GM19452 (cell line): ENCODE results near the gene CCL22.
"Not testable (repeated sequence)": the region's sequence is repeated elsewhere in the genome, so short reads cannot be mapped to it uniquely, and the experiment has no call there.

Source experiments
- ATAC-seq: cut with Tn5 transposase; IDR thresholded peaks from one replicate; pipeline ENCODE4 v1.9.1; 2021; ENCODE audit not compliant: unreplicated experiment

CCL22 gene

DNA sequence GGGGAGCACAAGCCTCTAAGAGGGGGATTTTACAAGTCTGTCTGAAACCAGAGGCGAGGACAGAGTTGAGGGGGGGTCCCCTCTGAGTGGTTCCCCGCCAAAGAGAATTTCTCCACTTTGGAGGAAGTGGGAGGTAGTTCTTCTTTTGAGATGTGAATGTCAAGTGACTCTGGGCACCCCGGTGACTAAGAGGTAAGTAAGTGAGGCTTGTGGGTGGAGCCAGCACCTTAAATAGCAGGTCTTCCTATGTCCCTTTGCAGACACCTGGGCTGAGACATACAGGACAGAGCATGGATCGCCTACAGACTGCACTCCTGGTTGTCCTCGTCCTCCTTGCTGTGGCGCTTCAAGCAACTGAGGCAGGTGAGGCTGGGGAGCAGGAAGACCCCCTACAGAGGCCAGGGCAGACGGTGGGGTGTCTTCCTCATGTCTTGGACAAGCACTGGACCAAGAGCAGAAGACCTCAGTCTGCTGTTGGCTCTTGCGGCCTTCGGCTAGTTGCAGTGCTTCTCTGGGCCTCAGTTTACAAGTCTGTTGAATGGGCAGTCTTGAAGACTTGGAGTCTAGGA is at the start of gene CCL22:
Gene CCL22 (plus strand): TSS at position 257 of the 569 bp plus-strand sequence. CDS start 34 bp downstream, at position 291.
- no peak for ATAC-seq

DNA sequence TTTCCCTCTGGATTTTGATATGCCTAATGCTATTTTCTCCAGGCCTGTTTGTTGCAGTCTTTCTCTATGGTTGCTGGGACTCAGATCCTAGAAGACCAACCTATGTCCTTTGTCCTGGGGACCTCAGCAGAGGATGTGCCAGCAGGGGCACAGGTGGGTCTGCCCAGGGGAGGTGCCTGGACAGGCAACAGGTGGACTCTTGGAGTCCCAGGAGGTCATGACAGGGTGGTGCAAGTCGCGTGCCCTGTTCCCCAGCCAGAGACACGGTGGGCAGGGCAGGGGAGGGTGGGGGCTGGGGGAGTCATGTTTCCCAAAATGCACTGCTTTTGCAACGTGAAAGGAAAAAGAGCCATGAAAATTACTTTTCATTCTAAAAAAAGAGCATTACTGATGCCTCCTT is 47.8 kb upstream of the CCL22 start:
- no peak for ATAC-seq

GRCh38 chr16:57313509-57313908 is 45.1 kb upstream of the CCL22 start:
- no peak for ATAC-seq

DNA sequence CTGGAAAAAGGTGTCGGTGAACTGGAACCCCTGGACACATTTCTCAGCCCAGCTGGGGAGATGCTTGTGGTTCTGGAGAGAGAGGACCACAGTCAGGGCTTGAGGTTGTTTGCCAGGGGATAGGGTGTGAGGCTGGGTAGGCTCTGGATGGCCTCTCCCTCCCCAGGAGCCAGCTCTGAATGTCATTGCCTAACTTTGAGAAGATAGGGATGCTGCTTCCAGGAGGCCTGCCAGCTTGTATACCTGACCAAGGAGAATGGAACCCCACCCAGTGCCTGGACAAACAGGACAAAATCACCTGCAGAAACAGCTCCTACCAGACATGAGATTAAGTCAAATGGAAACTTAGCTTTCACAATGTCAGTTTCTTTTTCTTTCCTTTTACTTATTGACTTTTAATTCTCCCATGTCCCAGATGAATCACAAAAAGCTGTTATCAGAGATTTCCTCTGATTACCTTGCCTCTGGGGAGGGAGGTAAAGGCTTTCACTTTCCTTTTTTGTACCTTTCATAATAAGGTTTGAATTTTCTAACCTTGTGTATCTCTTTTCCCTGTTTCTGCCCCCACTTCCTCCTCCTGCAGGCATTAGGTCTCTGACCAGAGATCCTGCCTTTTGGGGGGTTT is 44.3 kb upstream of the CCL22 start:
- ATAC-seq = no peak

GRCh38 chr16:57315416-57315815 is 43.2 kb upstream of the CCL22 start:
- no peak for ATAC-seq

DNA sequence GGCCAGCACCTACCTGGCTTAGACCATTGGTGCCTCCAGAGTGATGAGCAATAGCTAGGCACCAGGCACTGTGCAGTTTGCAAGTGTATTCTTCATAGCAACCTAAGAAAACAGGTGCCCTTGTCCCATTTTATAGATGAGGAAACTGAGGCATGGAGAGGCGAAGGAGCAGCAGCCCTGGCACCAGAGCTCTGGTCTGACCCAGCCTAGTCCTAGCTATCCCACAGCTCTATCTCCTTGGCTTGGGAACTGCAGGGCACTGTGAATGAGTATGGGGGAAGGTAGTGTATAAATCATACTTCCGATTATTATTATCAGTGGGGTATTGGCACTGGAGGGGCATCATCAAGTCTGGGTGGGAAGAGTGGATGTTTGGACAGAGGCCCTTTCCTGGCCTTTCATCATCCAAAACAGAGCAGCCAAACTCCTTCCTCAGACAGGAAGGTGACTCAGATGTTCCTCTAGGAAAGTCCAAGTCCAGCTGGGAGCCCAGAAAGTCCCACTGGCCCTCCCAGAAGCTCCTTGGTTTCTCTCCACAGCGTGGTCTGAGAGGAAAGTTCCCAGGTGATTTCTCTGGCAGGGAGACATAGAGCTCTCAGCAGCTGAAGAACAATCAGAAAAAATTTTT is 42.1 kb upstream of the CCL22 start:
- no peak for ATAC-seq

GRCh38 chr16:57318240-57318970 is 40.2 kb upstream of the CCL22 start:
- ATAC-seq = no peak

GRCh38 chr16:57319646-57320045 is 38.9 kb upstream of the CCL22 start:
- ATAC-seq = no peak

- ATAC-seq = no peak
Measured at GRCh38 chr16:57324749-57325148, 33.8 kb upstream of the CCL22 start.

DNA sequence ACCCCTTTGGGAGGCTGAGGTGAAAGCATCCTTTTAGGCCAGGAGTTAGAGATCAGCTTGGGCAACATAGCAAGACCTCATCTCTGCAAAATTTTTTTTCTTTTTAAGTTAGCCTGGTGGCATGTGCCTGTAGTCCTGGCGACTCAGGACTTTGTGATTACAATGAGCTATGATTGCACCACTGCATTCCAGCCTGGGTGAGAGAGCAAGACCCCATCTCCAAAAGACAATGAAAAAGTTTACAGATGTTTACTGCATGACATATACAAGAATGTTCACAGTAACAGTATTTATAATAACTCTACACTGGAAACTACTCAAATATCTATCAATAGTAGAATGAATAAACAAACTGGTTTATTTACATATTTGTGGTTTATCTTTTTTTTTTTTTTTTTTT is 33.1 kb upstream of the CCL22 start:
- ATAC-seq = no peak

GRCh38 chr16:57329718-57330327 is 28.8 kb upstream of the CCL22 start:
- ATAC-seq = no peak

DNA sequence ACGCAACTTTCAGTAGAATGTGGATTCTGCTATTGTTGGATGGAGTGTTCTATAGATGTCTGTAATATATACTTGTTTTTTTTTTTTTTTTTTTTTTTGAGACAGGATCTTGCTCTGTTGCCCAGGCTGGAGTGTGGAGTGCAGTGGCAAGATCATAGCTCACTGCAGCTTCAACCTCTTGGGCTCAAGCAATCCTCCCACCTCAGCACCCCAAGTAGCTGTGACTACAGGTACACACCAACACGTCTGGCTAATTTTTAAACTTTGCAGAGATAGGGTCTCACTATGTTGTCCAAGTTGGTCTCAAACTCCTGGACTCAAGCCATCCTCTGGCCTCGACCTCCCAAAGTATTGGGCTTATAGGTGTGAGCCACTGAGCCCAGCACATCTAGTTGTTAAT is 27.2 kb upstream of the CCL22 start:
- no peak for ATAC-seq

DNA sequence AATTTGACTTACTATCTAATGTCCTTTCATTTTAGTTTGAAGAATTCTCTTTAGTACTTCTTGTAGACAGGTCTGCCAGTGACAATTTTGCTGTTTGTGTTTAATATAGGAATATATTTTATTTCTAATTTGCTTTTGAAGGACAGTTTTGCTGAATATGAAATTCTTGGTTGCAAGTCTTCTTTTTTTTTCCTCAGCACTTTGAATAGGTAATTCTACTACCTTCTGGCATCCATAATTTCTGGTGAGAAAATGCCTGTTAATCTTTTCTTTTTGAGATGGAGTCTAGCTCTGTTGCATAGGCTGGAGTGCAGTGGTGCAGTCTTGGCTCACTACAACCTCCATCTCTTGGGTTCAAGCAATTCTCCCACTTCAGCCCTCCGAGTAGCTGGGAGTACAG is 25.2 kb upstream of the CCL22 start:
- no peak for ATAC-seq

- no peak for ATAC-seq
Measured at GRCh38 chr16:57335366-57335765, 23.2 kb upstream of the CCL22 start.

DNA sequence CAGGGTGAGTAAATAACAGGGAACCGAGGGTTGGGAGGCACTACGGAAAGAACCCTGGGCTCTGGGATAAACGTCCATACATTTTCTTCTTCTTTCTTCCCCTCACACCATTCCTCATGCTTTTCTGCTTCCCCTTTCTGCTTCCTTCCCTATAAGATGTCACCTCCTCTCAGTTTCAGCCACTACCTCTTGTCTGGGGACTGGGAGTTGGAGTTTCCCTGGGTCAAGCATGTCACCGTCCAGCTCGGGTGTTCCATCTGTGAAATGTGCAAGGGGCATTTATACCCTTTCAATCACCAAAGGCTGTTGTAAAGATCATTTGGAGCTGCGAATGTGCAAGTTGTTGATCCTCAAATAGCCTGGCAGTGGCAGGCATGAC is 17.5 kb upstream of the CCL22 start:
- ATAC-seq = no peak

DNA sequence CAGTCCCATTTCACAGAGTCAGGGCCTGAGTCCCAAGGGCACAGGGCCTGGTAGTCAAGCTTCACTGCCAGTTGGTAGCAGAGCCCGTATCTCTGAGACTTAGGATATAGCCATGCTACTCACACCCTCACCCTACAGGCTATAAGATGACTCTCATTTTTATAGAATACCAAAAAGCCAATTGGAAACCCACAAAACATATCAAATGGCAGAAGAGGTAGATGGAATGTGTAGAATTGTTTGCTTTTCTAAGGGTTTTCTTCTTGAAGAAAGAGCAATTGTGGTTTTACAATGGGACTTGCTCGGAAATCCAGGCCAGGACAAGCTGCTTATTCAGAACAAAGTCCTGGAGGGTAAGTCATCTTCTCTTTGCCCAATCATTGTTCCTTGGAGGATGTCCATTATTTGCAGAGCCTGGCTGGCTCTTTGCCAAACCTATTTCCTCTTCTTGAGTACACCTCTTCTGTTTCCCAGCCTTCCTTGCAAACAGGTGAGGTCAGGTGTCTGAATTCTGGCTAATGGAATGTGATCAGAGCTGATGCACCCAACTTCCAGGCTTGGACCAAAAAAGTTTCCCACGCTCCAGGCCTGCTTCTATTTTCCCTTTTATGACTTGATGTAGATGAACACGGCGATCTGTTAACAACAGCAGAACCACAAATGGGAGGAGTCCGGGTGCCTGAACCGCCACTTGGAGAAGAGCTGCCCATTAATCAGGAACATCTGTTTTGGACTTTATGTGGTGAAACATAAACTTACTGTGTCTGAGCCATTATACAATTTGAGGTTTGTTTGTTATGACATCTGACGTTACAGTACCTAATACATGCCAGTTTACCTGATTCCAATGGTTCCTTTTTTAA is 16.9 kb upstream of the CCL22 start:
- no peak for ATAC-seq

DNA sequence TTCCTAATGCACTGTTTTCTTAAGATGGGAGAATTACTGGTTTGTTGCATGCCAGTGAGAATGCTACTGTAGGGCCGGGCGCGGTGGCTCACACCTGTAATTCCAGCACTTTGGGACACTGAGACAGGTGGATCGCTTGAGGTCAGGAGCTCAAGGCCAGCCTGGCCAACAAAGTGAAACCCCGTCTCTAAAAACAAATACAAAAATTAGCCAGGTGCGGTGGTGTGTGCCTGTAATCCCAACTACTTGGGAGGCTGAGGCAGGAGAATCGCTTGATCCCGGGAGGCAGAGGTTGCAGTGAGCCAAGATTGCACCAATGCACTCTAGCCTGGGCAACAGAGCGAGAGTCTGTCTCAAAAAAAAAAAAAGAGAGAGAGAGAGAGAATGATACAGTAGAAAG is 16.0 kb upstream of the CCL22 start:
- not testable (repeated sequence) for ATAC-seq

DNA sequence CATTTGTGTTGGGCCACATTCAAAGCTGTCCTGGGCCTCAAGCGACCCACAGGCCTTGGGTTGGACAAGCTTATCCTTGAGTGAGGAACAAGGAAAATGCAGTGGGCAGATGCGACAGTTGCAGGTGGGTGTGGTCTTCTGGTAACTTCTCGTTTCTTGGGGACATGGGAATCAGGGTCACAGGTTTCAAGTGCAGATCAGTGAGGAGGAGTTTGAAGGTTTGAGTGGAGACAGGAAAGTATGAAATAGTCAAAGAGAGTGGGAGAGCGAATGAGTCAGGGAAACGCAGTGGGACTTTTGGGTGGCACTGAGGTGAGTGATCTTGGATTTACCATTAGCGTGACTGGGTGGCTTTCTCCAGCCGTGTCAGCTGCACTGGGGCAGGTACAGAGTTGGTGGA is 15.4 kb upstream of the CCL22 start:
- ATAC-seq = no peak

- ATAC-seq = not testable (repeated sequence)
Measured at GRCh38 chr16:57344094-57344493, 14.5 kb upstream of the CCL22 start.

- ATAC-seq = no peak
Measured at GRCh38 chr16:57345021-57345420, 13.6 kb upstream of the CCL22 start.
